Rectal smooth muscle tissue (tissue), 1 donor: ENCODE measurements around the gene MEST.

Source experiments
- H3K27ac ChIP-seq: one replicate; pipeline ENCODE4 v1.7.0; 2013; ENCODE audit warnings: low read depth, low read length, inconsistent platforms
- H3K27me3 ChIP-seq: one replicate; pipeline ENCODE4 v1.7.0; 2013; ENCODE audit warnings: low read length; ENCODE audit not compliant: control insufficient read depth, insufficient read depth
- H3K36me3 ChIP-seq: one replicate; pipeline ENCODE4 v1.7.0; 2013; ENCODE audit warnings: low read length; ENCODE audit not compliant: control insufficient read depth, insufficient read depth
- H3K4me1 ChIP-seq: one replicate; pipeline ENCODE4 v1.7.0; 2013; ENCODE audit warnings: low read length; ENCODE audit not compliant: control insufficient read depth, insufficient read depth
- H3K4me3 ChIP-seq: one replicate; pipeline ENCODE4 v1.7.0; 2013; ENCODE audit warnings: low read length
- H3K9ac ChIP-seq: one replicate; pipeline ENCODE4 v1.7.0; 2013; ENCODE audit warnings: low read length

MEST gene

DNA sequence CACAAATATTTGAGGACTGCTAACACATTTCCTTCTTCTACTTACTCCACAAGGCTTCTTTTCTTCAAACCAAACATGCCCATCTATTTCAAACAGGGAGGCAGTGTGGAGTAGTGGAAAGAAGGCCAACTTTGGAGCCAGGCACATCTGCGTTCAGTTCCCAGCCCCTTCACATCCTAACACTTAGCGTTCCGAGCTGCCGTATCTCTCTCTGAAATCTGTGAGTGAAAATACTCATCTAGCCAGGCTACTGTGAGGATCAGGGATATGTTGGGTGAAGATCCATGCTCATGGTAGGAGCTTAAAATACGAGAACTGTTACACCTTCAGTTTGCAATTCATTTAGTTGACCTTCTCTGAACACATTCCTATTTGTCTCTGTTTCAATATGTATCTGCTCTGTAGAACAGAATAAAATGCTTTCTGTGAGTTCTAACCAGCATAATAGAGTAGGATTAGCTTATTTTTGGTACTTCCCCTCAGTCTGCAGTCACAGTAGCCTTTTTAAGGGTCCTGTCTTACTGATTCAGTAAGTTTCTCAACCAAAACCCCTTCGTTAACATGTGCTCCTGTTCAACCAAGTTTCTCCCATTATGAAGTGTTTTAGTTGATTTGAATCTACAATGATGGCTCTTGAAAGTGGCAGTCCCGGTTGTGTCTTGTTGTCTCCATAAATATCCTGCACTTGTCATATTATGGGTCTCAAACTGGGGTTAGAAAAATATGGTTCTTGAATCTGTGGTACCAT is 3.3 kb upstream of the MEST start:
- H3K4me1 ChIP-seq: peaks cover 5% of the 10 kb centered on the region
- H3K27me3 ChIP-seq: no peaks in the 10 kb centered on the region
- no peak overlapping the region for H3K4me3 ChIP-seq
- H3K27ac ChIP-seq: no peak overlapping the region
- no peak overlapping the region for H3K9ac ChIP-seq
- H3K36me3 ChIP-seq: no peaks in the 10 kb centered on the region

GRCh38 chr7:130489140-130489983 is 2.5 kb upstream of the MEST start:
- H3K36me3 ChIP-seq: no peaks in the 10 kb centered on the region
- no peaks in the 10 kb centered on the region for H3K27me3 ChIP-seq
- no peak overlapping the region for H3K9ac ChIP-seq
- no peak overlapping the region for H3K27ac ChIP-seq
- H3K4me1 ChIP-seq: peaks cover 5% of the 10 kb centered on the region
- no peak overlapping the region for H3K4me3 ChIP-seq

DNA sequence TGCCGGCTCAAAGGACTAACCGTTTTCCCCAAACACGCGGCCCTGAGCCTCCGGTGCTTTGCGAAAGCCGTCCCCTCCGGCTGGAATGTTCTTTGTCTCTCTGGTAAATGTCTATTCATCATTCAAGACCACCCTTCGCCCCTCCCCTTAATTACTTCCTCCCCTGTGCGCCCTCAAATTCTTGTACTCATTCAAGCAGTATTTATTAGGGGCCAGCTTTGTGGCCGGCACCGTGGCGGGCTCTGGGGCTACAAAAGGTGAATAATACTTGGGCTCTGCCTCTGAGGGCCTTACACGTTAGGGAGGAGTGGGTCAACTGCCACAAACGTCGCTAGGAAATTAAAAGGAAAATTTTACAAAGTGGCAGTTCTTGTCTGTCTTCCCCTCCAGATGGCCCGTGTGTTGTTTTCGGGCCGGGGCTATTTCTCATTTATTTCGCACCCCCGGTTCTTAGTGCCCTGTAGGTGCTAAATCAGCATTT is 1.5 kb upstream of the MEST start:
- Histone ChIP-seq H3K27me3 (no peaks in the 10 kb centered on the region), H3K27ac (peak overlapping the region; percentile 0), H3K4me3 (peak overlapping the region; percentile 45), H3K9ac (no peak overlapping the region), H3K36me3 (no peaks in the 10 kb centered on the region), H3K4me1 (peaks cover 5% of the 10 kb centered on the region)

- H3K27ac ChIP-seq: peak overlapping the region; percentile 36
- no peak overlapping the region for H3K9ac ChIP-seq
- peak overlapping the region; percentile 64 for H3K4me3 ChIP-seq
- no peaks in the 10 kb centered on the region for H3K36me3 ChIP-seq
- no peaks in the 10 kb centered on the region for H3K27me3 ChIP-seq
- H3K4me1 ChIP-seq: peaks cover 5% of the 10 kb centered on the region
These were observed 739 bp upstream of the MEST start for GRCh38 chr7:130490888-130491804.

- Histone ChIP-seq H3K27ac (no peak overlapping the region), H3K4me3 (peak overlapping the region; percentile 64), H3K4me1 (peaks cover 5% of the 10 kb centered on the region), H3K9ac (no peak overlapping the region), H3K36me3 (no peaks in the 10 kb centered on the region), H3K27me3 (no peaks in the 10 kb centered on the region)
These were observed 814 bp downstream of the MEST start for GRCh38 chr7:130492523-130493274.

DNA sequence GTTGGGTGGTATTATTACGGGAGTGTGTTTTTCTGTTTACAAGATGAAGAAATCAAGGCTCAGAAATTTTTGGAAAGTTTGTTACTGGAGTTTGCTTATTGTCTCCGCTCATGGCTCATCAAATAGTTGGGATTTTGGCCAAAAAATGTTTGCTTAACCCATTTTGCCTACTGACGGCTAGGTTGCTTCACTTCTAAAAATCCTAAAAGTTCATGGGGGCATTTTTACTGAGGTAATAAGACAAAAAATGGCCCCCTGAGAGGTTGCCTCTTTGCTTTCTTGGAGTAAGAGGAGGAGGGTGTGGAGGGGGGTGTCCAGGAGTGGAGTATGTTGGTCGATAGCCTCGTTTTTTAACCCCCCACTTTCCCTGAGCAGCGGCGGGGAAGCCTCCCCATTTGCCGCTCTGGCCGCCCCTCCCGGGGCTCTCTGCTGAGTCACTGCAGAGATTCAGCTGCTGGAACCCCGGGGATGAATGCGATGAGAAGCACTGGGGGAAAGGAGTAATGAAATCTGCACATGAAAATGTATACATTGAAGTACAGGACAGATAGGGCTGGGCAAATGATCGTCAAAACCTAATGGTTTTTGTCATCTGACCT is 1.5 kb downstream of the MEST start:
- H3K4me3 ChIP-seq: peak overlapping the region; percentile 64
- peaks cover 5% of the 10 kb centered on the region for H3K4me1 ChIP-seq
- no peaks in the 10 kb centered on the region for H3K36me3 ChIP-seq
- no peak overlapping the region for H3K9ac ChIP-seq
- no peaks in the 10 kb centered on the region for H3K27me3 ChIP-seq
- no peak overlapping the region for H3K27ac ChIP-seq

DNA sequence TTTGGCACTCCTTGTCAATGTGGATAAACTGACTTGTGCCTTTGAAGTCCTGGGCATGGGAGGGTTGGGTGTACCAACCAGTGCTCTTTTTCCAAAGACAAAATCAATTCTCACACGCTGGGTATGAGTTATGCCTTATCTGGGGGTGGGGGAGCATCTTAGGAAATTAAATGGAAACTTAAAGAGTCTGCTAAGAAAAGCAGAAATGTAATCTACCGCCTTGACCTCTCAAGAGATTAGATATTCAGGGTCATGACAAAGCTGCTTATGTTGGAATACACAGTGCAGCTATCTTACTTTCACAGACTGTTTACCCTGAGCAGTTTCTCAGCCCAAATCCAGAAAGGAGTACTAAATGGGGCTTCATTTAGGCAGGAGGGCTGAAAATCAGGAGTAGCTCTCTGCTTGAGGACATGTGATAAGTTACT is 2.6 kb downstream of the MEST start:
- no peak overlapping the region for H3K27ac ChIP-seq
- no peaks in the 10 kb centered on the region for H3K36me3 ChIP-seq
- H3K4me1 ChIP-seq: peaks cover 4% of the 10 kb centered on the region
- H3K27me3 ChIP-seq: no peaks in the 10 kb centered on the region
- H3K9ac ChIP-seq: no peak overlapping the region
- H3K4me3 ChIP-seq: no peak overlapping the region

DNA sequence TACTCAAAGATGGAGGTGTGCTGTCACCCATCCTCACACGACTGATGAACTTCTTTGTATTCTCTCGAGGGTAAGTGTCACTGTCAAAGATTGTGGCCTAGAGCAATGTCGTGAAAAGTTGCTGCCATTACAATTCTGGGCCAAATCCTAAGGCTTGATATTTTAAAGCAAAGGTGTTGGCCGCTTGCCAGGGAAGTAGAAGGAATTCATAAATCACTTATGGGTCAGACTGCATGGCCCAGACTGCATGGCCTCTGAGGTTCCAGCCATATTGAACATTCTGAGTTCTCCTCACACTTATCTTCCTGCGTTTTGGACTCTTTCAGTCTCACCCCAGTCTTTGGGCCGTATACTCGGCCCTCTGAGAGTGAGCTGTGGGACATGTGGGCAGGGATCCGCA is 8.6 kb downstream of the MEST start:
- Histone ChIP-seq H3K36me3 (peaks cover 6% of the 10 kb centered on the region), H3K9ac (no peak overlapping the region), H3K4me3 (no peak overlapping the region), H3K27ac (no peak overlapping the region), H3K4me1 (no peaks in the 10 kb centered on the region), H3K27me3 (no peaks in the 10 kb centered on the region)

GRCh38 chr7:130500910-130501309 is 9.0 kb downstream of the MEST start:
- H3K36me3 ChIP-seq: peaks cover 6% of the 10 kb centered on the region

GRCh38 chr7:130505753-130506152 is 13.9 kb downstream of the MEST start:
- Histone ChIP-seq H3K9ac (no peak overlapping the region), H3K36me3 (peaks cover 6% of the 10 kb centered on the region), H3K4me3 (no peak overlapping the region), H3K27me3 (no peaks in the 10 kb centered on the region), H3K27ac (no peak overlapping the region), H3K4me1 (no peaks in the 10 kb centered on the region)

More at GRCh38 chr7:130500910-130501309, 9.0 kb downstream of the MEST start:
- Histone ChIP-seq H3K27me3 (no peaks in the 10 kb centered on the region), H3K4me1 (no peaks in the 10 kb centered on the region), H3K4me3 (no peak overlapping the region), H3K9ac (no peak overlapping the region), H3K27ac (no peak overlapping the region)

- H3K36me3 ChIP-seq: peaks cover 10% of the 10 kb centered on the region
These were observed 14.5 kb downstream of the MEST start for GRCh38 chr7:130506358-130506757.

More at GRCh38 chr7:130506358-130506757, 14.5 kb downstream of the MEST start:
- Histone ChIP-seq H3K4me3 (no peak overlapping the region), H3K27me3 (no peaks in the 10 kb centered on the region), H3K4me1 (no peaks in the 10 kb centered on the region), H3K27ac (no peak overlapping the region), H3K9ac (no peak overlapping the region)
